ENCODE results near the gene CDH23. TPM values are rescaled to one million over a fixed set of nuclear protein-coding genes. Genes with fewer than 3 reads are reported as not detected.
A peak's percentile ranks its signal among the peaks of the same experiment; 100 is the strongest.

Gene CDH23
- total and polyA plus RNA-seq, 9 of the 15 experiments (the other 6 are each of a cell fraction or from before 2014, with no cell fraction given): 0.18 to 1.2 (median 0.47) TPM

GRCh38 chr10:71684356-71685173 is 287.8 kb downstream of the CDH23 start (continued):
- TF ChIP-seq, protein P1, sequence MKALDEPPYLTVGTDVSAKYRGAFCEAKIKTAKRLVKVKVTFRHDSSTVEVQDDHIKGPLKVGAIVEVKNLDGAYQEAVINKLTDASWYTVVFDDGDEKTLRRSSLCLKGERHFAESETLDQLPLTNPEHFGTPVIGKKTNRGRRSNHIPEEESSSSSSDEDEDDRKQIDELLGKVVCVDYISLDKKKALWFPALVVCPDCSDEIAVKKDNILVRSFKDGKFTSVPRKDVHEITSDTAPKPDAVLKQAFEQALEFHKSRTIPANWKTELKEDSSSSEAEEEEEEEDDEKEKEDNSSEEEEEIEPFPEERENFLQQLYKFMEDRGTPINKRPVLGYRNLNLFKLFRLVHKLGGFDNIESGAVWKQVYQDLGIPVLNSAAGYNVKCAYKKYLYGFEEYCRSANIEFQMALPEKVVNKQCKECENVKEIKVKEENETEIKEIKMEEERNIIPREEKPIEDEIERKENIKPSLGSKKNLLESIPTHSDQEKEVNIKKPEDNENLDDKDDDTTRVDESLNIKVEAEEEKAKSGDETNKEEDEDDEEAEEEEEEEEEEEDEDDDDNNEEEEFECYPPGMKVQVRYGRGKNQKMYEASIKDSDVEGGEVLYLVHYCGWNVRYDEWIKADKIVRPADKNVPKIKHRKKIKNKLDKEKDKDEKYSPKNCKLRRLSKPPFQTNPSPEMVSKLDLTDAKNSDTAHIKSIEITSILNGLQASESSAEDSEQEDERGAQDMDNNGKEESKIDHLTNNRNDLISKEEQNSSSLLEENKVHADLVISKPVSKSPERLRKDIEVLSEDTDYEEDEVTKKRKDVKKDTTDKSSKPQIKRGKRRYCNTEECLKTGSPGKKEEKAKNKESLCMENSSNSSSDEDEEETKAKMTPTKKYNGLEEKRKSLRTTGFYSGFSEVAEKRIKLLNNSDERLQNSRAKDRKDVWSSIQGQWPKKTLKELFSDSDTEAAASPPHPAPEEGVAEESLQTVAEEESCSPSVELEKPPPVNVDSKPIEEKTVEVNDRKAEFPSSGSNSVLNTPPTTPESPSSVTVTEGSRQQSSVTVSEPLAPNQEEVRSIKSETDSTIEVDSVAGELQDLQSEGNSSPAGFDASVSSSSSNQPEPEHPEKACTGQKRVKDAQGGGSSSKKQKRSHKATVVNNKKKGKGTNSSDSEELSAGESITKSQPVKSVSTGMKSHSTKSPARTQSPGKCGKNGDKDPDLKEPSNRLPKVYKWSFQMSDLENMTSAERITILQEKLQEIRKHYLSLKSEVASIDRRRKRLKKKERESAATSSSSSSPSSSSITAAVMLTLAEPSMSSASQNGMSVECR (CRISPR knock-in tag; IDR thresholded peaks at IDR 0.05): peak; percentile 23; the same call in 1 of the 2 replicates
- TF ChIP-seq RBM34 (IDR thresholded peaks at IDR 0.05; ENCODE audit: borderline replicate concordance, insufficient read depth, low read length) (no peak), ETV1 (tag; conservative IDR thresholded peaks at IDR 0.05; ENCODE audit: low read depth) (no peak), ZNF124 (CRISPR knock-in tag; IDR thresholded peaks at IDR 0.05) (no peak), ZNF239 (CRISPR knock-in tag; IDR thresholded peaks at IDR 0.05) (no peak), MGA (IDR thresholded peaks at IDR 0.05) (peak; percentile 43; the same call in 1 of the 2 replicates), CHD2 (IDR thresholded peaks at IDR 0.05; ENCODE audit: low read depth, low read length) (no peak), KLF10 (CRISPR knock-in tag; IDR thresholded peaks at IDR 0.05) (no peak), ZNF644 (tag; IDR thresholded peaks at IDR 0.05; ENCODE audit: low read depth) (no peak), STAT5B (CRISPR knock-in tag; IDR thresholded peaks at IDR 0.05) (no peak), TBP (optimal IDR thresholded peaks at IDR 0.05; ENCODE audit: low read depth, low read length) (no peak), ZC3H8 (IDR thresholded peaks at IDR 0.05) (no peak), TRIM24 (IDR thresholded peaks at IDR 0.05) (no peak)
